NCI-H748 treated with DMSO at 0.1 percent for 48 hours (cell line): ENCODE data around the gene QRFP.

ENCODE experiments used
- DNase-seq: peaks from one replicate; lab custom pipeline; 2025; lab: John Stamatoyannopoulos, UW

QRFP gene

DNA sequence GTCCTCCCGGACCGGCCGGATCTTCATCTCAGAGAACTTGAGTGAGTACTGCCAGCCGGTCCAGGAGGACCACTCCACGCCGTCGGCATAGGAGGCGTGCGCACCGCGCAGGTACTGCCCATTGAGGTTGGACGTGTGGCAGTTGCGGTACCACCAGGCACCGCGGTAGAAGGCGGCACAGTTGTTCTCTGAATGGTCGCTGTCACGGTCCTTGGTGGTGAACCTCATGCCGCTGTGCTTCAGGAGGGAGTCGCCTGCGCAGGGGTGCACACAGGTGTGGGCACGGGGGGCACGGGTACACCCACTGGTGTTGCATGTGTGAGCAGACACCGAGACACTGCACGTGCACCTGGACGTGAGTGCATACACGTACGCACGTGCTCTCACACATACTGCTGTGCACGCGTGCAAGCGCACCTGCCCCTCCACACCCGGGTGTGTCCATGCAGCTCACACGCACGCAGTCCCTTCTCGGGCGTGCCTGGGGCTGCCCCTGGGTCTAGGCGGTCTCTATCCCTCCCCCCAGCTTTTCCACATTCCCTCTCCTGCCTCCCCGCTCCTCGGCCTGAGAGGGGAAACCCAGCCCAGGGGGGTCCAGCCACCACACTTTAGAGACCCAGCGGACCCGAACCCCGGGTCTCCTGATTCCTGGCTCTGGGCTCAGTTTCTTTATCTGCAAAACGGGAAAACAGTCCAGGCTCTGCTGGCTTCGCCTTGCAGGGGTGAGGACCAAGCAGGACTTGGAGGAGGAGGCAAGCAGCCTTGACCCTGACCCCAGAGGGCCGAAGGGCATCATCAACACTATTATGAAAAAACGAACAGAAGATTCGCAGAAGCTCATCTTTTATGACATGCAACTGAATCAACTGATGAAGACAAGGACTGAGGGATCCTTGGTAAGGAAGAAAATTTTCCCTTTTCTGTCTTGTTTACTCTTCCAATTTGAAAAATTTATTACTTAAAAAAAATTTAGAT is 7.7 kb upstream of the QRFP start:
- DNase-seq, result no peak

DNA sequence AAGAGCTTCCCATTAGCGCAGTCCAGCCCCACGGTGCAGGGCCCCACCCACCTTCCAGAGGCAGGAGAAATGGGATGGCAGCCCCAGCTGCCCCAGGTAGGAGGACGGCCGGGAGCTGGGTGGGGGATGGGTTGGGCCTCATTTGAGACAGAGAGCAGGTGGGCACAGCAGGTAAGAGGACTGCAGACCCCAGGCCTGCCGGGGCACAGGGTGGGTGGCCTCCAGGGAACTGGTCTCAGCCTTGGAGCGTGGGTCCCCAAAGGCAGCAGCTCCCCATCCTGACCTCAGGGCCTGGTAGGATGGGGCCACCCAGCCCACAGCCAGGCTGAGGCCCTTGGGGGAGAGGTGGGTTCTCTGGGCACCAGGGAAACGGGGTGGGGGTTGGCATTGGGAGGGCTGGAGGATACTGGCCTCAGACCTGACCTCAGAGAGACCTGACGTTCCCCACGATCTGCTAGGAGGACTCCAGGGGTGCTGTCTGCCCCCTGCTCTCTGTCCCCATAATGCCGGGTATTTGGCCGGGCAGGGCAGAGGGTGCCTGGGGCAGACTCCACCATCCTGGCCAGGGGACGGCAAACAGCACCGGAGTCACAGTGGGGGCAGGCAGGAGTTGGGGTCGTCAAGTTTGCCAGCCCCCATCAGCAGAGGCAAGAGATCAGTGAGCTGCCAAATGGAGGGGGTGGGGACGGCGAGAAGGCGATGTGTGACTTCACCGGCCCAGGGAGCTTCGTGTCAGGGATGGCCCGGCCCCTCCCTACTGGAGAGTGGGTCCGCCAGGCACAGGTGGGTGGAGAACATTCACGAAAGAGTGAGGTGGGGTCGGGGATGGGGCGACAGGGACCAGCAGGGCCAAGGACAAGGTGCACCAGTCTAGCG is 6.8 kb upstream of the QRFP start:
- DNase-seq, result no peak

DNA sequence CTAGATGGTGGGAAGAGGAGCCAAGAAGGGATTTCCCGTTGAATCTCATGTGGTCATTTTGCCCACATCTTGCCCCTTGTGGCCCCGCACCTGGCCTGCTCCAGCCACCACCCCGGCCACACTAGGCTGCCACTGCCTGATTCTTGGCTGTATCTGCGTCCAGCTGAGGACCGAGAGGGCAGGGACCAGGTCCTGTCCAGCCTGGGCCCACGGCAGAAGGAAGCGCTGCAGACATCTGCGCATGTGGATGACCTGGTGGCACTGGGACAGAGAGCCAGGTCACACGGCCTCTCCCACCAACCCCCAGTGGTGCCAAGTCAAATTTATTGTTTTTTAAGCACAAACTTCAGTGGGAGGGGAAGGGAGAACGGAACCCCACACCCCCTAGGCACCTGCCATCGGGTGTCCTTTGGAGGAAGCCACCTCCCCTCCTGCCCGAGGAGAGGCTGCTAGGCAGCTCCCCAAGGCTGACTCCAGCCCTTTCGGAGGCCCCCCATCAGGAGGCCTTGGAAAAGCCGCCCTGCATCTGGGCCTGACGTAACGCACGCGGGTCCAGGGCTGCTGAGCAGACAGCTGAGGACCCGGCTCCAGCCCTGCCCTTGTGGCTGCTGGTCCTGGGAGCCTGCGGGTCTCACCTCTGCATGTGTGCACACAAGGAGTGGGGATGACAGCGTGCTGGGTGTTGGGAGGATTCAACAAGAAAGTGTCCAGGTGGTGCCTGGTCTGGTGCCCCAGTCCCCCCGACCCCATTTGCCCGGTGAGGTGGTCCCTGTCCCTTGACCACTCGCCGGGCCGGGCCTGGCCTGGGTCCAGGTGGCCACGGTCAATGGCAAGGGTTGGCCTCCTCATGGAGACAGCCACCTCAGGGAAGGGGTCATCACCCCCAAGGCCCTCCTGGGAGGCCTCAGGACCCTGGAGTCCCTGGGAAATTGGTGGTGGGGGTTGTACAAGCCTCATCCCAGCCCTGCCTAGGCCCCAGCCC is 5.9 kb upstream of the QRFP start:
- no peak for DNase-seq

DNA sequence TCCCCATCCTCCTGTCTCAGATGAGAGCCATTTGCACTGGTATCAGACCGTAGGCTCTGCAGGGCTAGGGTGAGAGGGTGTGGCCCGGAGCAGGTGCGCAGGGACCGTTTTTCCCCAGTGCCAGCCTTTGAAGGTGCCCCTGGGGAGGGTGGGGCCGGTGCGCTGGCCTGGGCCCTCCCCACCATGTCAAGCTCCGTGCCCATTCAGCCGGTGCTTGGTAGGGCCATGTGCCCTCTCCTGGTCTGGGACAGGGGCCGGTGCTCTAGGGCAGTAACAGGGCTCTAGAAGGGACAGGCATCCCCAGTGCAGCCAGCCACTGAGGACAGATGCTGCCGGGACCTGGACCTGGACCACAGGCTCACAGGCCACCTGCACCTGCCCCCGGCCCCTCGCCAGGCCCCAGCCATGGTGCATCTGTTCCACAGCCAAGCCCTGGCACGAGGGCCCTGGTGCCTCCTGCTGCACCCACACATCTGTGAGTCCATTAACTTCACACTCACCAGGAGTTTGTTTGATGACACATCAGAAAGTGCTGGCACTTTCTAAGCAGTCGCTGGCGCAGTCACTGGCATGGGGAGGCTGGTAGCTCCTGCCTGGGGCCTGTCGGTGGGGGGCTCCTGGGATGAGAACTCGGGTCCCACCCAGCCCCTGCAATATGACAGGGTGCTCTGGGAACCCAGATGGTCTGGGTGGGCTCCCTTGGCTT is 5.0 kb upstream of the QRFP start:
- DNase-seq, result no peak

DNA sequence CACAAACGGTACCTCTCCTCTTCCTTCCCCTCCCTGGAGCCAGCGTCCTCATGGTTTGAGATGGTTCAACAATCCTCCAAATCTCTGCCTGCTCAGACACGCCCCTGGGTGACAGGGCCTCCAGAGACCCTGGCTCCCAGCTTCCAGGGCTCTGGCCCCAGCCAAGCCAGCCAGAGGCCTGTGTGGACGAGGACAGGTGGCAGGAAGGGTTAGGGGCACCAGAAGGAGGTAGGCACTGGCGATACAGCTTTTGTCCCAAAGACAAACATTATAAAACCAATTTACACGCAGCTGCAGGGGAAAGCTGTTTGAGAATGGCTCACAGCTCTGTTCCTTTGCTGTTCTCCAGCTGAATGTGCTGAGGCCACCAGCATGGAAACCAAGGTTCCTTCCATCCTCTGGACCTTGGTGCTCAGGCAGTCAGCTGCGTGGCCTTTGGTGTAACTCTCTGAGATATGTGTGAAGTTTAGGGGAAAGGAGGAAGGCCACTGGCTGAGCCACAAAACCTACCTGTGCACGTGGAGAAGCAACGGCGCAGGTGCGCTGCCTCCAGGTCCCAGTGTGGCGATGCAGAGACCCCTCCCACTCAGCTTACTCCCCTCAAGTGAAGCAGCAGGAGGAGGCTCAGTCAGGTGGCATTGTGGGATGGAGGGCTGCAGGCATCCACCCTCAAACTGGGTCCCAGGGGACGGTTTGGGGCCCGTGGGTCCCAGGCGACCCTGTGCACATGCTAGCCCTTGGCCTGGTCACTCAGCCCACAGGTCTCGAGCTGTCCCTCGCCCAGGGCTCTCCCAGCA is 4.3 kb upstream of the QRFP start:
- DNase-seq, result no peak

DNA sequence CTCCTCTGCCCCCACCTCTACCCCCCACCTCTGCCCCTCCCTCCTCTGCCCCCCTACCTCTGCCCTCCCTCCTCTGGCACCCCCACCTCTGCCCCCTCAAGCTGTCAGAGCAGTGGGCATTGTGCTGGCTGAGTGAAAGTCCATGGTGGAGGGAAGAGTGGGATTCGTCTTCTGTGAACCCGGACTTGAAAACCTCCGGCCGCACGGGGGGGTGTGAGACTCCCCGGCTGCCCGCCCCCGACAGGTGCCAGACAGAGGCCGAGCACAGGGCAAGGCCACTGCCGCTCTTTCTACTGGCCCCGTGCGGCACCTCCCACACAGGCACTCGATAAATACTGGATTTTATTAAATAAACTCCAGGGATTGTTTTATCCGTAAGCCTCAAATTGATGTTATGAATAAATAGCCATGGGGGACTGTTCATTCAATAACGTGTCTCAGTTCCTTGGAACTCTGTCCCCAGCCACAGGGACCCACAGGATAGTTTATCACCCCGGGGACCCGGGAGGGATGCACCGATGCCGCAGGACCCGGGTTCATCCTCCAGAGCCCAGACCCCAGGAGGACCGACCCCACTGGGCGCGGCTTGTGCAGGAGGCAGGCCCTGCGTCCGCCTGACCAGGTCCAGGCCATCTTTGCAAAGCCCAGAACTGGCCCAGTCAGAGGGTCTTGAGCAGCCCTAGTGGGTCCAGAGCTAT is 2.6 kb upstream of the QRFP start:
- DNase-seq, result no peak

DNA sequence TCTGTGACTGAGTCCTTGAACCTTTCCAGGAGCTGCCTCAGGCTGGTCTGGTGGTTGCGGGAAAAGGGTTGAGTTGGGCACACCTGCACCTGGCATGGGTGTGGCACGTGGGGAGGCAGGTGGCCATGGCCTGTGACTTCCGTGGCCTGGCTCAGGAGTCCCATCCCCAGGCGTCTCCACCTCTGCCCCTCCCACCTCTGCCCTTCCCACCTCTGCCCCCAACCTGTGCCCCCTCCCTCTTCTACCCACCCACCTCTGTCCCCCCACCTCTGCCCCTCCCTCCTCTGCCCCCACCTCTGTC is 1.9 kb upstream of the QRFP start:
- no peak for DNase-seq

DNA sequence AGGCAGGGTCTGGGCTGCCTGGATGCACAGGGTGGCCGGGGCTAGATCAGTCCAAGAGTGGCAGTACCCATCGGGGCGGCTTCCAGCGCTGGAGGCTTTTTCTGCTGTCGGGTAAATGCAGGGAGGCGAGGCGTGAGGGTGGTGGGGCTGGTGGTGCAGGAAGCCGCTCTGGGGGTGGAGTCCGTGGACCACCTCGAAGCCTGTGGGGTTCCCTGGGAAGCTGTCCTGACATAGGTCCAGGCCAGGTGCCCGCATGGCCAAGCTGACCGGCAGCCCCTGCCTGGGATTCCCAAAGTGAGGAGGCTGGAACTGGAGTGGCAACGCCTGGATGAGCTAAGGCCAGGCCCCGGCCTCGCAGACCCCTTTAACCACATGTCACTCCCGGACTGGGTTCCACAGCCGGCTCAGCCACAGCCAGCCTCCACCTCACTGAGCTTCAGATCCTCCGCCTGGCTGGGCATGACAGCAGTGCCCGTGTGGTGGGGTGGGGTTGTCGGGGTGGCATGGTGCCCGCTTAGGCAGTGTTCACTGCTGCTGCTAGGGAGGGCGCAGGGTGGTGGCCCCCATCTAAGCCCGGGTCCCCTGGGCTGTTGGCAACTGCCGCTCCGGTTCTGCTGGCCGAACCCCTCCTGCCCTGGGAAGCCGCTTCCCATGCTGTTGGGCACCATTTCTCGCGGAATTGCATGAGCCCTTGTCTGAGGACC is 1.4 kb upstream of the QRFP start:
- no peak for DNase-seq

DNA sequence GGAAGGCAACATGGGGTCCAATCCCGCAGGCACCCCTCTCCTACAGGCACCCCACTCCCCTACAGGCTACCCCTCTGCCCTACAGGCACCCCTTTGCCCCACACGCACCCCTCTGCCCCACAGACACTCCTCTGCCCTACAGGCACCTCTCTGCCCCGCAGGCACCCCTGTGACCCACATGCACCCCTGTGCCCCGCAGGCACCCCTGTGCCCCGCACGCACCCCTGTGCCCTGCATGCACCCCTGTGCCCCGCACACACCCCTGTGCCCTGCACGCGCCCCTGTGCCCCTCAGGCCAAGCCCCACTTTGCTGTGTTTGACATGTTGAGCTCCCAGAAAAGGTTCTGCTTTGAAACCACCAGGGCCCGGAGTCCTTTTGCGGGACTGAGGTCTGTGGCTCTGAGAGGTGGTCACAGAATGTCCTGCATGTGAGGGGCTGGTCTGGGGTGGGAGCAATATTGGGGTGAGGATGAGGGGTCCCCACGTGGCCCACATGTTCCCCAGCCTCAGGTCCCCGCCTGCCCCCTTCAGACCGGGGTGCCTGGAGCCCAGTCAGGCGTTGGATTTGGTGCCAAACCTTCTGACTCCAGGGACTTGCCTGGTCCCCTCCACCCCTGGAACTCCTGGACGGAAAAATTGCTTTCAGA is 616 bp upstream of the QRFP start:
- DNase-seq, result no peak

DNA sequence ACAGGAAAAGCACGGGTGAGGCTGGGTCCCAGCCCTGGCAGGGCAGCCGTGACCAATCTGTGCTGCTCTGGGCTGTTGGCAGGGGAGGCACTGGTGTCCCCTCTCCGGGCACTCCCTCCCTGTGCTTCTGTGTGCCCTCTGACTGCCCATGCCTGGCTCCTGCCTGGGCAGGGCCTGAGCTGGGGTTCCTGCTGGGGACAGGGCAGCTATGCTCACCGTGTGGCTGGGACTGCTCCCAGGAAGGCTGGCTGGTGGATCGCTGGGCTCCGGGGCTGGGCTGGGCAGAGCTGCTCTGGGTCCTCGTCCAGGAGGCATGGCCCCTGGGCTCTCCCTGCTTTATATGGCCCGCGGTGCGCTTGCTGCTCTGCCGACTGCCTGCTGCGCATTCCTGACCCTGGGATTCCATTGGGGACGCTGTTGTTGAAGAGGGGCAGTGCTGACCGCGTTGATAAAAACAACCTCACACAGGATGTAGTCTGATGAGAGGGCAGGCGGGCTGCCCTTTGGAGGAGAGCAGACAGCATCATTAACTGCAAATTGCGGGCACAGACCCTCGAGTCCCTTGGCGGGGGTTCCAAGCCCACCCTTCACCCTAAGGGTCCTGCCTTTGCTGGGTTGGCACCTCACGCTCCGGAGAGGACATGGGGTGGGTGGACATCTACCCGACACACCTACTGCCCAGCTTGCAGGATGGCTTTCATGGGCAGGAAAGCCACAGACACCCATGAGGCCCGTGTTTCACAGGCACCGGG is 955 bp downstream of the QRFP start:
- DNase-seq, result no peak

DNA sequence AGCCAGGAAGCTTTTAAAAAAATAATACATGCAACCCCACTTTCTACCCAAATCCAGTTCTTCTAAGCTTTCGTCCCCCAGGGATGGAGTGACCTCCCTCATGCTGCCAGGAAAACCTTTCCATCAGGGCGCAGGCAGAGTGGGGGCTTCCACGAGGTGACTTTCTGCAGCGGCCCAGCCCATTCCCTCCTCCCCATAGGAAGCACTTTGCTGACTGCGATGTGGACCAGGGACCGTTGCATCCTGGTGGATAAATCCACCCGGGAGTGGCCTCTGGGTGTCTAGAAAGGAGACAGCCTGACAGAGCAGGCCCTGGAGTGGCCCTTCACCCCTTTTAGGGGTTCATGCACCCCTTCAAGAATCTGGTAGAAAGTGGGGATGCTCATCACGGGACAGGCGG is 1.6 kb downstream of the QRFP start:
- no peak for DNase-seq

DNA sequence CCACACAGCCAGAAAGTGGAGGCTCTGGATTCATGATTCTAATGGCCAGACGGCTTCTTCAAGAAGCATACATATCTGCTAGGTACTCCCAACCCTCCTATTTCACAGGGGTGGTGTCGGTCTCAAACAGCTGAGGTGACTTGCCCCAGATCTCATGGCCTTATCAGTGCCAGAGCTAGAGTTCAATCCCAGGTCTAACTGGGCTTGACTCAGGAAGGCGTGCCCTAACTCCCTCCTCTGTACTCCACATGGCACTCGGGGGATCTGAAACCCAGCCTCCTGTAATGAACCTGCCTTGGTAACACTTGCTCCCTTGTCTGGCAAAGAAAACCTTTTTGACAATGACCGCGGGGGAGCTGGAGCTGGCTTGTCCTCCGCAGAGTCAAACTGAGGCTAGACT is 2.1 kb downstream of the QRFP start:
- no peak for DNase-seq

DNA sequence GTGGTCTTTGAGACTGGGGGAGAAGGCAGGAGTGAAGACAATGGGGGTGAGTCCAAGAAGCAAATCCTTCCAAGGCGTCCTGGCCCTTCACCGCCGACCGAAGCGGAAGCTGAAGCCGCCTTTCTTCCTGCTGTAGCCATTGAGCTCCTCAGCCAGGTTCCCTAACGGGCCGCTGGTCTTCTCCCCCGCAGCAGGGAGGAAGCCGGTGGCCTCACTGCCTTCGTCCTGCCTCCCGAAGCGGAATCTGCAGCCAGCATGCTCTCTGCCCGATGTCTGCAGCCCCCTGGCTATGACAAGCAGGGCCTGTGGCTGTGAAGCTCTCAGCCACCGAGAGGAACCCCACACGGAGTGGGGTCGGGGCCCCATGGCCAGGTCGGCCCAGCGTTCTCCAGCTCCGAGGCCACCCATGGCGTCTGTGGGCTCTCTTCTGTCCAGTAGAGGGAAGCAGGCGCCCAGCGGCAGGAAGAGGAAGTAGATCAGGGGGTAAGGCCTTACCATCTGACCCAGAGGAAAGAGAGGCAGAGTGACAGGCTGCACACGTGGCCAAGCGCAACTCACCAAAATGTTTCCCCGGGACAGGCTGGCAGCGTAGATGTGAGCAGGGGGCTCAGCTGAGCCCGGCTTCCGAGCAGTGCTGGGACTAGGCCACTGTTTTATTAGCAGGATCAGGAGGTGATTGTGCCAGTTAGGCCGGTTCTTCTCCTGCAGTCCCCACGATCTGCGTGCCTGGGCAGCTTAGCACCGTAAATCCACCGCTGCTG is 3.1 kb downstream of the QRFP start:
- DNase-seq, result no peak

DNA sequence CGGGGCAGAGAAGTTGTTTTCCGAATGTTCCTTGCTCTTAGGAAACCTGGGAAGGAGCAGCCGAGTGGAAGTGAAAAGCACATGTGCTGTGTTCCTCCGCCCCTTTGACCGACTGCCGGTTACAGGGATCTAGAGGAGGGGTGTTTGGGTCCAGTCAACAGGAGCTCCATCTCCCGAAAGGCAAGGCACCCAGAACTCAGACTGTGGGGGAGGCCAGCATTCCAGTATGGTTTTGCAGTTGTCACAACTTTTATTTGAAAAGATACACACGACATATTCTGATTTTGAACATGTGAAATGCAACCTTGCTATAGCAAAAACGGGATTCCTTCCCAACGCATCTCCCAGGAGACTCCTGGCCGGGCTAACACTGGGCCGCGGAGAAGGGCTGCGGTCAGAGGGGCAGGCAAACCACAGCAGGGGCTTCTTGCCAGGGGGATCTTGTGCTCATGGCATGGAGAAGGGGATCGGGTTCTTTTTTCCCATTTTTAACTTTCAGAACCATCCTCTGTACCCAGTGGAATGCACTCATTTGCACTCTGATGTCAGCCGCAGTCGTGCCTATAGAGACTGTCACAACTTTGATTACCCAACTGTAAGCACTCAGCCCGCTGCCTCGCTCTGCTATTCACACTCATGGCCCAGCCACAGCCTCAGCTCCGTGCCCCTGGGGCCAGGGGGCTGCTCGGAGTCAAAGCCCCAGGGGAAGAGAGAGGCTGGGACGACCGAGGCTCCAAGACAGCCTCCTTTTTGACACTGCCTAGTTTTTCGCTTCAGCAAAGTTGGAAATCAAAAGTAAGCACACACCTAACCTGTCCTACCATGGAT is 3.9 kb downstream of the QRFP start:
- no peak for DNase-seq

DNA sequence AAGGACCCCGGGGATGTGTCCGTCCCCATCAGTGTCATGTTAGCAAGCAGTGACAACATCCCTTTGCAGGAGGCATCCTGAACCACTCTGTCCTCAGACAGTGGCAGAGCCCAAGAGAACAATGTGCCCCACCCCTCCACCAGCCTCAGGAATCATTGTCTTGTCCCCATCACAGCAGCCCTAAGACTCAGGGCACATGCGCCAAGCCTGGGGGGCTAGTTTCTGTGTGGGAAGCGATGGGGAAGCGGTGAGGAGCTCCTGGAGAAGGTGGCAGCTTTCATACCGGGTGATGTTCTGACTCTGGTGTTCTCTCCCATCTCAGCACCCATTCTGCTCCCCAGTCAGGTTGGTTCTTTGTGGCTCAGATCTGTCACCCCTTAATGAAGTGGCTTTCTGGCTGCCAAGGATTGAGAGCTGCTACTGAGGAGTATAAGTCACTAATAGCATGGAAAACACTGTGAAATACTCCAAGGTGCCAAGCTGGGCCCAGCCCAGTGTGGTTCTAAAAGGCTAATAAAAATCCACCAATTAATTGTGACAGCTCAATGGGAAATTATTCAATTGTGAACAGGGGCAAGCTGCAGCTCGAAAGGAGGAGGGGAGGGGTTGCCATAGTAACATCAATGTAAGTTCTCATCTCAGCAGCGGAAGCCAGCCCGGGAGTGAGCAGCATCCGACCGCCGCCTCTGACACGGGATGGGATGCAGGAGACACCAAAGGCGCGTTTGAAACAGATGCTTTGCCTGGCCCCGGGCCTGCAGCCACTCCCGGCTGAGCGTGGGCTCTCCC is 4.7 kb downstream of the QRFP start:
- DNase-seq, result no peak
